DND-41 (cell line): ENCODE results near the gene PBX4.

Experiments
- ATAC-seq: fragments of 200-7000 bp; cut with Tn5 transposase; 3 replicates; pipeline ENCODE4 v1.9.1; 2021; ENCODE audit warnings: low read depth; ENCODE audit not compliant: insufficient read depth
- DNase-seq: peaks from one replicate; pipeline ENCODE4 v3.0.0-alpha.2; 2020
- H2AFZ ChIP-seq: 2 replicates; pipeline ENCODE4 v1.6.0; 2012; ENCODE audit warnings: low read depth, low read length
- H3K27ac ChIP-seq: 2 replicates; pipeline ENCODE4 v1.5.1; 2012; ENCODE audit warnings: low read length, inconsistent platforms
- H3K27me3 ChIP-seq: fragments of 200-600 bp; sonication (generic); 2 replicates; pipeline ENCODE4 v1.6.0; 2012; ENCODE audit warnings: low read length, mild to moderate bottlenecking, inconsistent platforms; ENCODE audit not compliant: insufficient read depth, poor library complexity
- H3K36me3 ChIP-seq: 2 replicates; pipeline ENCODE4 v1.5.1; 2012; ENCODE audit warnings: low read length, inconsistent platforms; ENCODE audit not compliant: insufficient read depth
- H3K4me1 ChIP-seq: 2 replicates; pipeline ENCODE4 v1.5.1; 2012; ENCODE audit warnings: mild to moderate bottlenecking, low read length; ENCODE audit not compliant: insufficient read depth
- H3K4me2 ChIP-seq: 2 replicates; pipeline ENCODE4 v1.6.0; 2012; ENCODE audit warnings: mild to moderate bottlenecking, moderate library complexity, low read length, inconsistent platforms; ENCODE audit not compliant: insufficient read depth
- H3K4me3 ChIP-seq, 2 experiments: fragments of 200-600 bp in 1 of 2; shearing (Covaris generic) in 1 of 2; 2 replicates each; pipeline ENCODE4 v1.5.1; 2012 to 2016; ENCODE audit warnings: inconsistent platforms in 2 of 2, low read length in 2 of 2, mild to moderate bottlenecking in 2 of 2, low read depth in 1 of 2, moderate library complexity in 1 of 2
- H3K79me2 ChIP-seq: 2 replicates; pipeline ENCODE4 v1.6.0; 2012; ENCODE audit warnings: low read length, inconsistent platforms; ENCODE audit not compliant: insufficient read depth
- H3K9ac ChIP-seq: 2 replicates; pipeline ENCODE4 v1.6.0; 2012; ENCODE audit warnings: low read depth, mild to moderate bottlenecking, inconsistent platforms, low read length, moderate library complexity
- H3K9me3 ChIP-seq: 2 replicates; pipeline ENCODE4 v1.5.1; 2012; ENCODE audit warnings: low read length, moderate library complexity, mild to moderate bottlenecking, inconsistent platforms; ENCODE audit not compliant: insufficient read depth, severe bottlenecking
- H4K20me1 ChIP-seq: 2 replicates; pipeline ENCODE4 v1.6.0; 2012; ENCODE audit warnings: low read length; ENCODE audit not compliant: insufficient read depth
- EZH2 ChIP-seq: IDR thresholded peaks from 3 replicates; pipeline ENCODE4 v1.6.1; 2012; ENCODE audit warnings: borderline replicate concordance, low read depth, mild to moderate bottlenecking, moderate library complexity, low read length, inconsistent platforms; ENCODE audit not compliant: severe bottlenecking
- TF ChIP-seq, protein P1 (sequence below): IDR thresholded peaks from 2 replicates; pipeline ENCODE4 v1.5.1; 2012; ENCODE audit warnings: borderline replicate concordance, low read length, moderate library complexity, mild to moderate bottlenecking; ENCODE audit not compliant: poor library complexity, severe bottlenecking; ENCODE audit errors: extremely low read depth

The PBX4 gene

GRCh38 chr19:19661141-19661674 is 42.7 kb upstream of the PBX4 start:
- no peak for ATAC-seq
- H4K20me1 ChIP-seq, result peaks cover 45% of the 10 kb centered on the region
- no peaks in the 10 kb centered on the region for H3K27me3 ChIP-seq
- TF ChIP-seq, protein P1, sequence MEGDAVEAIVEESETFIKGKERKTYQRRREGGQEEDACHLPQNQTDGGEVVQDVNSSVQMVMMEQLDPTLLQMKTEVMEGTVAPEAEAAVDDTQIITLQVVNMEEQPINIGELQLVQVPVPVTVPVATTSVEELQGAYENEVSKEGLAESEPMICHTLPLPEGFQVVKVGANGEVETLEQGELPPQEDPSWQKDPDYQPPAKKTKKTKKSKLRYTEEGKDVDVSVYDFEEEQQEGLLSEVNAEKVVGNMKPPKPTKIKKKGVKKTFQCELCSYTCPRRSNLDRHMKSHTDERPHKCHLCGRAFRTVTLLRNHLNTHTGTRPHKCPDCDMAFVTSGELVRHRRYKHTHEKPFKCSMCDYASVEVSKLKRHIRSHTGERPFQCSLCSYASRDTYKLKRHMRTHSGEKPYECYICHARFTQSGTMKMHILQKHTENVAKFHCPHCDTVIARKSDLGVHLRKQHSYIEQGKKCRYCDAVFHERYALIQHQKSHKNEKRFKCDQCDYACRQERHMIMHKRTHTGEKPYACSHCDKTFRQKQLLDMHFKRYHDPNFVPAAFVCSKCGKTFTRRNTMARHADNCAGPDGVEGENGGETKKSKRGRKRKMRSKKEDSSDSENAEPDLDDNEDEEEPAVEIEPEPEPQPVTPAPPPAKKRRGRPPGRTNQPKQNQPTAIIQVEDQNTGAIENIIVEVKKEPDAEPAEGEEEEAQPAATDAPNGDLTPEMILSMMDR, result no peak
- TF ChIP-seq EZH2, result no peak
- no peaks in the 10 kb centered on the region for H3K9me3 ChIP-seq
- H3K79me2 ChIP-seq, result peaks cover 82% of the 10 kb centered on the region
- H3K36me3 ChIP-seq, result peaks cover 63% of the 10 kb centered on the region
- H3K4me1 ChIP-seq, result peaks cover 38% of the 10 kb centered on the region
- peak overlapping the region in 1 of 2 experiments; percentile 93; a peak in 1 of 4 replicates for H3K4me3 ChIP-seq
- no peak for DNase-seq
- peak overlapping the region; percentile 94 for H3K4me2 ChIP-seq
- H3K27ac ChIP-seq, result peak overlapping the region; percentile 90; the same call in 1 of the 2 replicates
- no peak overlapping the region for H2AFZ ChIP-seq
- 0 out of 2 replicates have a peak overlapping the region, but pooled peaks have one; percentile 94 for H3K9ac ChIP-seq

DNA sequence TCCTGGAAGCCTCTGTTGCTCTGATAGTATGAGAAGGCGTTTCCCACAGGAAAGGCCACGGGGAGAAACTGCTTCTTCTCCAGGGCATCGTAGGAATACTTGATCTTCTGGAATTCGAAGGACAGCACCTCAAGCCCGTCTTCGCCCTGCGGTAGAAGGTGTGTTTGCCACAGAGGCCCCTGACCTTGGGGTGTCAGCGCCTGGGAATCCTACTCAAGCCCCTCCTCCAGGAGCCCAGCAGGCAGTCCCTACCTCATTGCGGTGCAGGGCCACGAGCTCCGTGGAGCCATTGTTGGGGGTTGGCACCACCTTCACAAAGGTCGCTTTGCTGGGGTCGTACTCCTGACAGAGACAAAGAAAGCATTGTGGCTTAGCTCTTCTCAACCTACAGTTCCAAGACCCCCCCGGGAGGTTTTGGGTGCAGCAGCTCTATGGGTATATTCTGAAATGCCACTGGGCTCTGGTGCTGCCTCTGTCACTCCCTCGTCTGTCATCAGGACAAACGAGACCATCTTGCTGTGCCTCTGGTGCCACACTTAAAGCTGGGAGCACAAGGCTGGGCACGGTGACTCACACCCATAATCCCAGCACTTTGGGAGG is 41.3 kb upstream of the PBX4 start:
- no peak for ATAC-seq
- Histone ChIP-seq H3K4me2 (no peak overlapping the region), H3K9ac (no peak overlapping the region), H4K20me1 (peaks cover 49% of the 10 kb centered on the region), H3K4me3 (no peak overlapping the region), H3K36me3 (peaks cover 78% of the 10 kb centered on the region), H2AFZ (no peak overlapping the region), H3K27ac (no peak overlapping the region; the same call in 1 of the 2 replicates), H3K79me2 (peaks cover 71% of the 10 kb centered on the region), H3K4me1 (peaks cover 26% of the 10 kb centered on the region), H3K9me3 (no peaks in the 10 kb centered on the region), H3K27me3 (no peaks in the 10 kb centered on the region)
- no peak for DNase-seq
- TF ChIP-seq, protein P1, result no peak
- TF ChIP-seq EZH2, result no peak

DNA sequence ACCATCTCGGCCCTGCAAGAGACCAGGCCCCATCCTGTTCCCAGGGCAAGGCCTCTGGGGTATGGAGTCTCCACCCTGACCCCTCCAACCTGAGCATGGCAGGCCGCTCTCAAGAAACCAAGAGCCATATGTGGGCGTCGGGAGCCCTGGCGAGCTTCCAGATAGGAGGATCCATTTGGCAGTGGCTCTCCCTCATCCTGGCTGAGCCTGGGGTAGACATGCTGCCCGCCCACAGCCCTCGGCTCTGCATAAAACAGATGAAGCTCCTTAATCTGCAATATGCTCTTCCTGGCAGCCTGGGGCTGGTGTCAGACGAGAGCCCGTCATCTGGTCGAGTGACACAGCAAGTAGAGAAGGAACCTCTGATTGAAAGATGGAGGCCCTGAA is 38.9 kb upstream of the PBX4 start:
- Histone ChIP-seq H3K9me3 (no peaks in the 10 kb centered on the region), H3K27me3 (no peaks in the 10 kb centered on the region), H3K79me2 (peaks cover 48% of the 10 kb centered on the region), H2AFZ (no peak overlapping the region), H4K20me1 (peaks cover 58% of the 10 kb centered on the region), H3K4me1 (peaks cover 15% of the 10 kb centered on the region), H3K4me2 (no peak overlapping the region), H3K9ac (no peak overlapping the region), H3K27ac (no peak overlapping the region), H3K36me3 (peaks cover 93% of the 10 kb centered on the region), H3K4me3 (no peak overlapping the region)
- no peak for ATAC-seq
- no peak for DNase-seq
- no peak for TF ChIP-seq EZH2
- TF ChIP-seq, protein P1, result no peak
